SKM-1 (cell line): ENCODE results near the gene TMPRSS7.
"Not testable (repeated sequence)": the region's sequence is repeated elsewhere in the genome, so short reads cannot be mapped to it uniquely, and the experiment has no call there.

ENCODE experiments used
- DNase-seq: peaks from one replicate; lab custom pipeline; 2025; ENCODE audit not compliant: unreplicated experiment; lab: John Stamatoyannopoulos, UW

TMPRSS7 gene

GRCh38 chr3:112056451-112056929 lies 22.0 kb downstream of the TMPRSS7 start:
- no peak for DNase-seq

- no peak for DNase-seq
Observed at GRCh38 chr3:112059497-112059896, 25.0 kb downstream of the TMPRSS7 start.

- no peak for DNase-seq
Observed at GRCh38 chr3:112061152-112061551, 26.6 kb downstream of the TMPRSS7 start.

- DNase-seq, result not testable (repeated sequence)
Observed at GRCh38 chr3:112072387-112073060, 38.0 kb downstream of the TMPRSS7 start.

GRCh38 chr3:112074006-112074405 lies 39.5 kb downstream of the TMPRSS7 start:
- DNase-seq, result no peak

GRCh38 chr3:112074616-112075497 lies 40.3 kb downstream of the TMPRSS7 start:
- no peak for DNase-seq

GRCh38 chr3:112078125-112079083 lies 43.9 kb downstream of the TMPRSS7 start:
- DNase-seq, result no peak

- no peak for DNase-seq
Observed at GRCh38 chr3:112083239-112083638, 48.7 kb downstream of the TMPRSS7 start.

GRCh38 chr3:112084980-112085705 lies 50.6 kb downstream of the TMPRSS7 start:
- DNase-seq, result no peak

GRCh38 chr3:112085735-112086075 lies 51.2 kb downstream of the TMPRSS7 start:
- no peak for DNase-seq

GRCh38 chr3:112086076-112086854 lies 51.7 kb downstream of the TMPRSS7 start, which contains the start of gene C3orf52:
Gene C3orf52 (plus strand): TSS chr3:112086389. CDS start chr3:112086408, 19 bp downstream.
- DNase-seq, result no peak

- DNase-seq, result no peak
Observed at GRCh38 chr3:112086875-112087524, 52.5 kb downstream of the TMPRSS7 start.

- no peak for DNase-seq
Observed at GRCh38 chr3:112087746-112088145, 53.2 kb downstream of the TMPRSS7 start.

- DNase-seq, result no peak
Observed at GRCh38 chr3:112088944-112089343, 54.4 kb downstream of the TMPRSS7 start.

- no peak for DNase-seq
Observed at GRCh38 chr3:112089956-112090886, 55.7 kb downstream of the TMPRSS7 start.

GRCh38 chr3:112090887-112091586 lies 56.5 kb downstream of the TMPRSS7 start:
- DNase-seq, result no peak

- DNase-seq, result no peak
Observed at GRCh38 chr3:112092496-112093179, 58.1 kb downstream of the TMPRSS7 start.
